ENCODE measurements around the gene LARP4.

Gene LARP4

GRCh38 chr12:50397117-50397650 is 3.5 kb upstream of the LARP4 start:
- H3K27me3 ChIP-seq (ENCODE audit: low read length), result no peaks in the 10 kb centered on the region
- peaks cover 13% of the 10 kb centered on the region for H3K79me2 ChIP-seq (ENCODE audit: insufficient read depth, low read length)
- TF ChIP-seq EZH2phosphoT487 (conservative IDR thresholded peaks at IDR 0.05; ENCODE audit: low read length) (no peak), CTCF (IDR thresholded peaks at IDR 0.05; ENCODE audit: insufficient read depth, low read length, poor library complexity, severe bottlenecking) (no peak)
- no peaks in the 10 kb centered on the region for H3K9me2 ChIP-seq (replicated peaks; ENCODE audit: insufficient read depth, low read length)
- H3K27ac ChIP-seq (ENCODE audit: low read depth, low read length), result no peak overlapping the region
- peaks cover 3% of the 10 kb centered on the region; the same call in 1 of the 2 replicates for H4K20me1 ChIP-seq (ENCODE audit: low read depth, low read length)
- H3K36me3 ChIP-seq (ENCODE audit: low read length), result no peaks in the 10 kb centered on the region
- H3K9ac ChIP-seq (ENCODE audit: low read length), result no peak overlapping the region
- no peaks in the 10 kb centered on the region for H3F3A ChIP-seq (ENCODE audit: insufficient read depth)
- H3K4me3 ChIP-seq (ENCODE audit: insufficient read depth, low read length, poor library complexity, severe bottlenecking), result no peak overlapping the region
- H3K9me3 ChIP-seq (ENCODE audit: insufficient read depth, low read length), result no peaks in the 10 kb centered on the region
- no peak overlapping the region for H3K4me2 ChIP-seq (ENCODE audit: low read depth, low read length, poor library complexity, severe bottlenecking)
- H2AFZ ChIP-seq (ENCODE audit: low read depth, low read length, severe bottlenecking), result no peak overlapping the region

- no peaks in the 10 kb centered on the region for H3K9me2 ChIP-seq (replicated peaks; ENCODE audit: insufficient read depth, low read length)
- H3K4me3 ChIP-seq (ENCODE audit: insufficient read depth, low read length, poor library complexity, severe bottlenecking), result no peak overlapping the region
- TF ChIP-seq CTCF (IDR thresholded peaks at IDR 0.05; ENCODE audit: insufficient read depth, low read length, poor library complexity, severe bottlenecking), result no peak
- TF ChIP-seq EZH2phosphoT487 (conservative IDR thresholded peaks at IDR 0.05; ENCODE audit: low read length), result no peak
- peaks cover 30% of the 10 kb centered on the region for H3K79me2 ChIP-seq (ENCODE audit: insufficient read depth, low read length)
- no peaks in the 10 kb centered on the region for H3K36me3 ChIP-seq (ENCODE audit: low read length)
- no peaks in the 10 kb centered on the region for H3K9me3 ChIP-seq (ENCODE audit: insufficient read depth, low read length)
- H3K9ac ChIP-seq (ENCODE audit: low read length), result no peak overlapping the region
- 0 out of 2 replicates have a peak, but pooled peaks cover 4% of the 10 kb centered on the region for H3F3A ChIP-seq (ENCODE audit: insufficient read depth)
- no peak overlapping the region for H3K27ac ChIP-seq (ENCODE audit: low read depth, low read length)
- H3K27me3 ChIP-seq (ENCODE audit: low read length), result no peaks in the 10 kb centered on the region
- H4K20me1 ChIP-seq (ENCODE audit: low read depth, low read length), result peaks cover 13% of the 10 kb centered on the region
- H3K4me2 ChIP-seq (ENCODE audit: low read depth, low read length, poor library complexity, severe bottlenecking), result no peak overlapping the region
- H2AFZ ChIP-seq (ENCODE audit: low read depth, low read length, severe bottlenecking), result no peak overlapping the region
These were observed 1.8 kb upstream of the LARP4 start for GRCh38 chr12:50398931-50399330.

GRCh38 chr12:50400104-50400637 is 514 bp upstream of the LARP4 start:
- H3K9me2 ChIP-seq (replicated peaks; ENCODE audit: insufficient read depth, low read length), result no peaks in the 10 kb centered on the region
- peak overlapping the region; percentile 87 for H3K4me3 ChIP-seq (ENCODE audit: insufficient read depth, low read length, poor library complexity, severe bottlenecking)
- no peaks in the 10 kb centered on the region for H3K36me3 ChIP-seq (ENCODE audit: low read length)
- H3K4me2 ChIP-seq (ENCODE audit: low read depth, low read length, poor library complexity, severe bottlenecking), result peak overlapping the region; percentile 82
- peaks cover 43% of the 10 kb centered on the region for H3K79me2 ChIP-seq (ENCODE audit: insufficient read depth, low read length)
- no peaks in the 10 kb centered on the region for H3K9me3 ChIP-seq (ENCODE audit: insufficient read depth, low read length)
- 0 out of 2 replicates have a peak, but pooled peaks cover 4% of the 10 kb centered on the region for H3F3A ChIP-seq (ENCODE audit: insufficient read depth)
- H3K27ac ChIP-seq (ENCODE audit: low read depth, low read length), result peak overlapping the region; percentile 80
- peaks cover 13% of the 10 kb centered on the region for H4K20me1 ChIP-seq (ENCODE audit: low read depth, low read length)
- peak overlapping the region; percentile 80 for H2AFZ ChIP-seq (ENCODE audit: low read depth, low read length, severe bottlenecking)
- no peaks in the 10 kb centered on the region for H3K27me3 ChIP-seq (ENCODE audit: low read length)
- H3K9ac ChIP-seq (ENCODE audit: low read length), result peak overlapping the region; percentile 76
- TF ChIP-seq EZH2phosphoT487 (conservative IDR thresholded peaks at IDR 0.05; ENCODE audit: low read length), result no peak
- TF ChIP-seq CTCF (IDR thresholded peaks at IDR 0.05; ENCODE audit: insufficient read depth, low read length, poor library complexity, severe bottlenecking), result no peak

Data from SU-DHL-6 (cell line).